HEK293 (cell line): ENCODE measurements around the gene BCAS3.

ENCODE experiments used
- CTCF ChIA-PET: fragments of 350-600 bp; formaldehyde crosslinking; extraction: SDS; loops from one replicate; lab custom pipeline; 2021; ENCODE audit warnings: antibody characterized with exemption; lab: Yijun Ruan, JAX
- POLR2A ChIA-PET: fragments of 300-600 bp; formaldehyde crosslinking; extraction: SDS; loops from one replicate; lab custom pipeline; 2020; ENCODE audit warnings: antibody characterized with exemption, inconsistent platforms; lab: Yijun Ruan, JAX
- H3K27ac ChIP-seq: fragments of 200-500 bp; sonication (Bioruptor generic); 2 replicates; pipeline ENCODE4 v1.5.1; 2014; ENCODE audit warnings: low read depth, low read length, control low read depth, inconsistent platforms; ENCODE audit errors: extremely low read depth
- H3K36me3 ChIP-seq, 2 experiments: fragments of 200-500 bp in 1 of 2; sonication (Bioruptor generic) in 1 of 2; 1 replicate in 1 of 2; 2 replicates in 1 of 2; pipeline ENCODE4 v1.5.1; 2014 to 2017; ENCODE audit warnings: inconsistent platforms in 2 of 2, low read length in 2 of 2; ENCODE audit not compliant: control insufficient read depth in 2 of 2, insufficient read depth in 1 of 2
- H3K4me1 ChIP-seq: fragments of 200-500 bp; sonication (Bioruptor generic); 2 replicates; pipeline ENCODE4 v1.5.1; 2014; ENCODE audit warnings: mild to moderate bottlenecking, low read length, inconsistent platforms; ENCODE audit not compliant: control insufficient read depth, insufficient read depth
- H3K4me3 ChIP-seq: 2 replicates; pipeline ENCODE4 v1.5.1; 2011; ENCODE audit warnings: low read depth, mild to moderate bottlenecking, control low read depth, low read length, moderate library complexity
- H3K9me3 ChIP-seq: fragments of 200-500 bp; sonication (Bioruptor generic); 2 replicates; pipeline ENCODE4 v1.5.1; 2014; ENCODE audit warnings: low read depth, low read length, inconsistent platforms; ENCODE audit not compliant: control insufficient read depth, insufficient read depth
- ATF2 ChIP-seq: fragments of 450-650 bp; formaldehyde crosslinking; IDR thresholded peaks from 2 replicates; pipeline ENCODE4 v1.5.1; 2016; ENCODE audit warnings: missing biosample characterization, missing genetic modification characterization, low read depth
- EGR2 ChIP-seq: fragments of 450-650 bp; formaldehyde crosslinking; IDR thresholded peaks from 2 replicates; pipeline ENCODE4 v1.5.1; 2016; ENCODE audit warnings: low read depth, missing biosample characterization, missing genetic modification characterization
- GFI1B ChIP-seq: fragments of 450-650 bp; formaldehyde crosslinking; IDR thresholded peaks from 2 replicates; pipeline ENCODE4 v1.5.1; 2016; ENCODE audit warnings: missing biosample characterization, missing genetic modification characterization
- GLI2 ChIP-seq: fragments of 450-650 bp; formaldehyde crosslinking; IDR thresholded peaks from 2 replicates; pipeline ENCODE4; 2017; ENCODE audit warnings: missing biosample characterization, missing genetic modification characterization, low read depth, borderline replicate concordance
- GLIS1 ChIP-seq: fragments of 450-650 bp; formaldehyde crosslinking; IDR thresholded peaks from 2 replicates; pipeline ENCODE4 v1.5.1; 2016; ENCODE audit warnings: missing biosample characterization, missing genetic modification characterization
- OVOL3 ChIP-seq: fragments of 450-650 bp; formaldehyde crosslinking; IDR thresholded peaks from 2 replicates; pipeline ENCODE4 v1.5.1; 2016; ENCODE audit warnings: missing biosample characterization, missing genetic modification characterization
- RBAK ChIP-seq: fragments of 450-650 bp; formaldehyde crosslinking; IDR thresholded peaks from 2 replicates; pipeline ENCODE4 v1.5.1; 2016; ENCODE audit warnings: missing biosample characterization, missing genetic modification characterization
- SP3 ChIP-seq: fragments of 450-650 bp; formaldehyde crosslinking; IDR thresholded peaks from 2 replicates; pipeline ENCODE4 v1.5.1; 2016; ENCODE audit warnings: missing biosample characterization, missing genetic modification characterization
- TRIM28 ChIP-seq: IDR thresholded peaks from 2 replicates; pipeline ENCODE4 v1.6.1; 2011; ENCODE audit warnings: low read length, control low read depth, borderline replicate concordance
- ZNF133 ChIP-seq: fragments of 450-650 bp; formaldehyde crosslinking; IDR thresholded peaks from 2 replicates; pipeline ENCODE4 v1.5.1; 2016; ENCODE audit warnings: missing biosample characterization, missing genetic modification characterization
- ZNF138 ChIP-seq: fragments of 450-650 bp; formaldehyde crosslinking; IDR thresholded peaks from 2 replicates; pipeline ENCODE4 v1.5.1; 2016; ENCODE audit warnings: missing biosample characterization, missing genetic modification characterization, borderline replicate concordance
- ZNF24 ChIP-seq: fragments of 450-650 bp; formaldehyde crosslinking; IDR thresholded peaks from 2 replicates; pipeline ENCODE4 v1.5.1; 2016; ENCODE audit warnings: missing biosample characterization, missing genetic modification characterization
- ZNF37A ChIP-seq: fragments of 450-650 bp; IDR thresholded peaks from 2 replicates; pipeline ENCODE4 v1.5.1; 2018; ENCODE audit warnings: missing biosample characterization, missing genetic modification characterization
- ZNF473 ChIP-seq: fragments of 450-650 bp; formaldehyde crosslinking; IDR thresholded peaks from 2 replicates; pipeline ENCODE4 v1.5.1; 2017; ENCODE audit warnings: missing biosample characterization, missing genetic modification characterization
- ZNF530 ChIP-seq: fragments of 450-650 bp; formaldehyde crosslinking; IDR thresholded peaks from 2 replicates; pipeline ENCODE4 v1.5.1; 2016; ENCODE audit warnings: low read depth, missing biosample characterization, missing genetic modification characterization
- ZNF544 ChIP-seq: fragments of 450-650 bp; formaldehyde crosslinking; IDR thresholded peaks from 2 replicates; pipeline ENCODE4 v1.5.0; 2017; ENCODE audit warnings: missing biosample characterization, missing genetic modification characterization
- ZNF571 ChIP-seq: fragments of 450-650 bp; formaldehyde crosslinking; IDR thresholded peaks from 2 replicates; pipeline ENCODE4 v1.5.0; 2017; ENCODE audit warnings: missing biosample characterization, missing genetic modification characterization
- ZNF701 ChIP-seq: fragments of 450-650 bp; formaldehyde crosslinking; IDR thresholded peaks from 2 replicates; pipeline ENCODE4 v1.5.1; 2016; ENCODE audit warnings: missing biosample characterization, missing genetic modification characterization
- ZNF785 ChIP-seq: fragments of 450-650 bp; formaldehyde crosslinking; IDR thresholded peaks from 2 replicates; pipeline ENCODE4 v1.5.1; 2016; ENCODE audit warnings: missing biosample characterization, missing genetic modification characterization
- ZNF791 ChIP-seq: fragments of 450-650 bp; formaldehyde crosslinking; IDR thresholded peaks from 2 replicates; pipeline ENCODE4 v1.5.1; 2016; ENCODE audit warnings: missing biosample characterization, missing genetic modification characterization
- TF ChIP-seq, protein P1 (sequence below): fragments of 450-650 bp; formaldehyde crosslinking; IDR thresholded peaks from 2 replicates; pipeline ENCODE4 v1.5.1; 2016; ENCODE audit warnings: missing biosample characterization, missing genetic modification characterization, borderline replicate concordance
- TF ChIP-seq, protein P2 (sequence below): fragments of 450-650 bp; formaldehyde crosslinking; conservative IDR thresholded peaks from 2 replicates; pipeline ENCODE4 v1.5.1; 2016; ENCODE audit warnings: low read depth, missing biosample characterization, missing genetic modification characterization

BCAS3 gene

GRCh38 chr17:60905709-60906108 is 228.1 kb downstream of the BCAS3 start (continued):
- TF ChIP-seq, protein P1, sequence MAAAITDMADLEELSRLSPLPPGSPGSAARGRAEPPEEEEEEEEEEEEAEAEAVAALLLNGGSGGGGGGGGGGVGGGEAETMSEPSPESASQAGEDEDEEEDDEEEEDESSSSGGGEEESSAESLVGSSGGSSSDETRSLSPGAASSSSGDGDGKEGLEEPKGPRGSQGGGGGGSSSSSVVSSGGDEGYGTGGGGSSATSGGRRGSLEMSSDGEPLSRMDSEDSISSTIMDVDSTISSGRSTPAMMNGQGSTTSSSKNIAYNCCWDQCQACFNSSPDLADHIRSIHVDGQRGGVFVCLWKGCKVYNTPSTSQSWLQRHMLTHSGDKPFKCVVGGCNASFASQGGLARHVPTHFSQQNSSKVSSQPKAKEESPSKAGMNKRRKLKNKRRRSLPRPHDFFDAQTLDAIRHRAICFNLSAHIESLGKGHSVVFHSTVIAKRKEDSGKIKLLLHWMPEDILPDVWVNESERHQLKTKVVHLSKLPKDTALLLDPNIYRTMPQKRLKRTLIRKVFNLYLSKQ (tag by site-specific recombination) = no peak
- TF ChIP-seq GLI2 (no peak), GLIS1 (tag by site-specific recombination) (no peak)

DNA sequence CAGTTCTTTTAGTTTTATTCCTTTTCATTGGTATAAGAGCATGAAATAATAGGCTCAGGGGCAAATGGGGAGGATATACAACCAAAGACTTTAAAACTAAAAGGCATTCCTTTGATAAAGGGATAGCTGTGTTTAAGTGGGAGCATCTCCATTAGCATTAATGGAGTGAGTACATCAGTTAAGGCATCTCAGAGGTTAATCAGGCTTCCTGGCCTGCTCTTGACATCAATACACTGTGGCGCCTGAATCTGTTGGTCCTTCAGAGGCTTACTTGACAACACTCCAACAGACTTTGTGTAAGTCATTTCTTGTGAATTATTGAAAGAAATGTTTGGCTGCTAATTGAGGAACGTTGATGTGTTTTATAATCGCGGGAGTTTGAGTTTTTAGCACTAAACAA is 230.7 kb downstream of the BCAS3 start:
- 0 out of 2 replicates have a peak, but pooled peaks cover 2% of the 10 kb centered on the region for H3K4me1 ChIP-seq
- TF ChIP-seq SP3 (tag by site-specific recombination) (no peak), ZNF571 (tag by site-specific recombination) (no peak), ZNF785 (no peak), ZNF791 (tag by site-specific recombination) (no peak), OVOL3 (no peak), EGR2 (tag by site-specific recombination) (no peak)
- TF ChIP-seq, protein P2, sequence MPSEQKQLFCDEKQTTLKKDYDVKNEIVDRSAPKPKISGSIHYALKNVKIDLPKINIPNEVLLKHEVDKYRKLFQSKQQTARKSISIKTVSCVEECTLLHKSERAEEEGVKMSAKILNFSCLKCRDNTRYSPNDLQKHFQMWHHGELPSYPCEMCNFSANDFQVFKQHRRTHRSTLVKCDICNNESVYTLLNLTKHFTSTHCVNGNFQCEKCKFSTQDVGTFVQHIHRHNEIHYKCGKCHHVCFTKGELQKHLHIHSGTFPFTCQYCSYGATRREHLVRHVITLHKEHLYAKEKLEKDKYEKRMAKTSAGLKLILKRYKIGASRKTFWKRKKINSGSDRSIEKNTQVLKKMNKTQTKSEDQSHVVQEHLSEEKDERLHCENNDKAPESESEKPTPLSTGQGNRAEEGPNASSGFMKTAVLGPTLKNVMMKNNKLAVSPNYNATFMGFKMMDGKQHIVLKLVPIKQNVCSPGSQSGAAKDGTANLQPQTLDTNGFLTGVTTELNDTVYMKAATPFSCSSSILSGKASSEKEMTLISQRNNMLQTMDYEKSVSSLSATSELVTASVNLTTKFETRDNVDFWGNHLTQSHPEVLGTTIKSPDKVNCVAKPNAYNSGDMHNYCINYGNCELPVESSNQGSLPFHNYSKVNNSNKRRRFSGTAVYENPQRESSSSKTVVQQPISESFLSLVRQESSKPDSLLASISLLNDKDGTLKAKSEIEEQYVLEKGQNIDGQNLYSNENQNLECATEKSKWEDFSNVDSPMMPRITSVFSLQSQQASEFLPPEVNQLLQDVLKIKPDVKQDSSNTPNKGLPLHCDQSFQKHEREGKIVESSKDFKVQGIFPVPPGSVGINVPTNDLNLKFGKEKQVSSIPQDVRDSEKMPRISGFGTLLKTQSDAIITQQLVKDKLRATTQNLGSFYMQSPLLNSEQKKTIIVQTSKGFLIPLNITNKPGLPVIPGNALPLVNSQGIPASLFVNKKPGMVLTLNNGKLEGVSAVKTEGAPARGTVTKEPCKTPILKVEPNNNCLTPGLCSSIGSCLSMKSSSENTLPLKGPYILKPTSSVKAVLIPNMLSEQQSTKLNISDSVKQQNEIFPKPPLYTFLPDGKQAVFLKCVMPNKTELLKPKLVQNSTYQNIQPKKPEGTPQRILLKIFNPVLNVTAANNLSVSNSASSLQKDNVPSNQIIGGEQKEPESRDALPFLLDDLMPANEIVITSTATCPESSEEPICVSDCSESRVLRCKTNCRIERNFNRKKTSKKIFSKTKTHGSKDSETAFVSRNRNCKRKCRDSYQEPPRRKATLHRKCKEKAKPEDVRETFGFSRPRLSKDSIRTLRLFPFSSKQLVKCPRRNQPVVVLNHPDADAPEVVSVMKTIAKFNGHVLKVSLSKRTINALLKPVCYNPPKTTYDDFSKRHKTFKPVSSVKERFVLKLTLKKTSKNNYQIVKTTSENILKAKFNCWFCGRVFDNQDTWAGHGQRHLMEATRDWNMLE (tag by site-specific recombination) = no peak
- ChIA-PET CTCF (interaction anchor here (0.6 kb wide), 1 partner anchor 8 kb away, joined by 3 read pairs; no protein-coding TSS in a partner anchor), POLR2A (no interaction called here)
- H3K9me3 ChIP-seq = no peaks in the 10 kb centered on the region
- H3K27ac ChIP-seq = no peak overlapping the region
- H3K4me3 ChIP-seq = no peak overlapping the region
- peaks cover 3 to 9% of the 10 kb centered on the region in 2 experiments for H3K36me3 ChIP-seq

GRCh38 chr17:60909405-60909804 is 231.8 kb downstream of the BCAS3 start:
- ChIA-PET CTCF (interaction anchor here (0.6 kb wide), 1 partner anchor 174 kb away, joined by 3 read pairs; no protein-coding TSS in a partner anchor), POLR2A (no interaction called here)
- 0 out of 2 replicates have a peak, but pooled peaks cover 2% of the 10 kb centered on the region for H3K4me1 ChIP-seq
- no peak overlapping the region for H3K27ac ChIP-seq
- H3K4me3 ChIP-seq = no peak overlapping the region
- TF ChIP-seq RBAK (no peak), ZNF138 (tag by site-specific recombination) (no peak), TRIM28 (no peak), ATF2 (no peak), ZNF544 (tag by site-specific recombination) (no peak), EGR2 (tag by site-specific recombination) (no peak), ZNF37A (tag by site-specific recombination) (no peak), ZNF473 (no peak), ZNF530 (no peak), ZNF133 (tag by site-specific recombination) (no peak), ZNF24 (tag by site-specific recombination) (no peak), ZNF701 (no peak), GFI1B (tag by site-specific recombination) (no peak)
- no peaks in the 10 kb centered on the region for H3K9me3 ChIP-seq
- H3K36me3 ChIP-seq = peaks cover 0 to 9% of the 10 kb centered on the region in 2 experiments; a peak in 2 of 3 replicates
